Measurements from ENCODE around the gene SMARCA5. TPM values are rescaled to one million over a fixed set of nuclear protein-coding genes. Genes with fewer than 3 reads are reported as not detected.

The SMARCA5 gene
- total and polyA plus RNA-seq, 2 donors (not counting 1 experiment from before 2014, with no cell fraction given), result 6.7 to 53.1 TPM

- H3K4me3 ChIP-seq (ENCODE audit: control extremely low read depth in 1 of 5, extremely low read depth in 1 of 5, insufficient read depth in 1 of 5, low read depth in 2 of 5, low read length in 4 of 5), result peak overlapping the region; percentile 81 to 97 (median 93)
- peak overlapping the region; percentile 81 for H3K9ac ChIP-seq (ENCODE audit: low read length)
- H3K36me3 ChIP-seq (replicated peaks in 1 of 2; ENCODE audit: control extremely low read depth in 1 of 2, control insufficient read depth in 1 of 2, extremely low read depth in 1 of 2, insufficient read depth in 2 of 2, low read length in 1 of 2), result peaks cover 3 to 13% of the 10 kb centered on the region in 2 experiments
- under 1% methylated on average over 10 of the region's 13 CpGs for WGBS (ENCODE audit: insufficient coverage)
- peaks cover 41% of the 10 kb centered on the region for H4K20me1 ChIP-seq (ENCODE audit: control insufficient read depth, insufficient read depth, low read length, poor library complexity, severe bottlenecking)
- peaks cover 28 to 29% of the 10 kb centered on the region in 2 donors for H3K4me1 ChIP-seq (ENCODE audit: control insufficient read depth in 2 of 2, insufficient read depth in 2 of 2, low read length in 2 of 2)
- Mint-ChIP-seq H3K27ac (peak overlapping the region; percentile 100), H3K4me1 (peaks cover 43% of the 10 kb centered on the region), H3K27me3 (peaks cover 8% of the 10 kb centered on the region), H3K4me3 (peak overlapping the region; percentile 100), H3K9me3 (ENCODE audit: insufficient read depth) (no peaks in the 10 kb centered on the region)
- no peaks in the 10 kb centered on the region for H3K27me3 ChIP-seq (replicated peaks in 1 of 4; ENCODE audit: control extremely low read depth in 1 of 4, control insufficient read depth in 3 of 4, insufficient read depth in 4 of 4, low read length in 3 of 4)
- peak overlapping the region; percentile 94 to 99 for H3K27ac ChIP-seq (ENCODE audit: low read length in 2 of 2)
- peaks cover 54% of the 10 kb centered on the region for H3K79me2 ChIP-seq (ENCODE audit: control insufficient read depth, insufficient read depth, low read length)
- no peak for DNase-seq
- ChIA-PET CTCF (interaction anchor here (2.6 kb wide), 1 partner anchor 45 kb away, joined by 10 read pairs; no protein-coding TSS in a partner anchor), POLR2A (interaction anchor here (1.0 to 1.3 kb wide), 2 partner anchors 44 to 136 kb away, joined by 3 to 5 read pairs; no protein-coding TSS in a partner anchor)
- H2AFZ ChIP-seq (ENCODE audit: insufficient read depth, low read depth, low read length, poor library complexity, severe bottlenecking), result peak overlapping the region; percentile 79
- no peak for TF ChIP-seq EZH2 (IDR thresholded peaks at IDR 0.05; ENCODE audit: borderline replicate concordance, insufficient read depth, low read depth, low read length, poor library complexity, severe bottlenecking)
- TF ChIP-seq, protein P1, sequence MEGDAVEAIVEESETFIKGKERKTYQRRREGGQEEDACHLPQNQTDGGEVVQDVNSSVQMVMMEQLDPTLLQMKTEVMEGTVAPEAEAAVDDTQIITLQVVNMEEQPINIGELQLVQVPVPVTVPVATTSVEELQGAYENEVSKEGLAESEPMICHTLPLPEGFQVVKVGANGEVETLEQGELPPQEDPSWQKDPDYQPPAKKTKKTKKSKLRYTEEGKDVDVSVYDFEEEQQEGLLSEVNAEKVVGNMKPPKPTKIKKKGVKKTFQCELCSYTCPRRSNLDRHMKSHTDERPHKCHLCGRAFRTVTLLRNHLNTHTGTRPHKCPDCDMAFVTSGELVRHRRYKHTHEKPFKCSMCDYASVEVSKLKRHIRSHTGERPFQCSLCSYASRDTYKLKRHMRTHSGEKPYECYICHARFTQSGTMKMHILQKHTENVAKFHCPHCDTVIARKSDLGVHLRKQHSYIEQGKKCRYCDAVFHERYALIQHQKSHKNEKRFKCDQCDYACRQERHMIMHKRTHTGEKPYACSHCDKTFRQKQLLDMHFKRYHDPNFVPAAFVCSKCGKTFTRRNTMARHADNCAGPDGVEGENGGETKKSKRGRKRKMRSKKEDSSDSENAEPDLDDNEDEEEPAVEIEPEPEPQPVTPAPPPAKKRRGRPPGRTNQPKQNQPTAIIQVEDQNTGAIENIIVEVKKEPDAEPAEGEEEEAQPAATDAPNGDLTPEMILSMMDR (IDR thresholded peaks at IDR 0.05), result no peak
- no peaks in the 10 kb centered on the region for H3K9me3 ChIP-seq (ENCODE audit: control extremely low read depth in 1 of 3, control insufficient read depth in 2 of 3, insufficient read depth in 1 of 3, low read length in 2 of 3)
- intact Hi-C loops (cut with micrococcal nuclease), result loop anchor here (5.0 kb wide), 1 partner anchor 1583 kb away; the partner anchor contains the start of genes ABCE1 and ANAPC10
- H3K4me2 ChIP-seq (replicated peaks; ENCODE audit: low read depth, low read length, poor library complexity, severe bottlenecking), result peak overlapping the region; percentile 76
- ATAC-seq (ENCODE audit: low read depth), result no peak
These were observed 630 bp downstream of the SMARCA5 start for GRCh38 chr4:143514169-143514495.

DNA sequence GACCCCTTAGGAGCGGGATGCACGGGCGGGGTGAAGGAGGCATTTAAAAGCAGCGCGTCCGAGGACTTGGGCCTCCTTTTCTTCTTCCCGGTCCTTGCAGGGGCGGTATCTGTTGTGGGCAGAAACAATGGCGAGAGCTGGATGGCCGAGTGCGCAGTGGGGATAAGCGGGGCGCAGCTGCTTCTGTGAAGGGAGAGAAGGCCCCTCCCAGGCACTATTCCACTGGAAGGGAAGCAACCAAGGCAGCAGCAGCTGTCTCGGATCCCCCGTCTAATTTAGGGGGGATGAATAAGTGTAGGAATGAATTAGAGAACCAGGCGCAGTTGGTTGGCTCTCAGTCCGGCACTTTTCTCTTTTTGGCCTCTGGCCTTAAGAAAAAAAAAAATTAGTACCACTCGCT lies 995 bp downstream of the SMARCA5 start:
- peak overlapping the region; percentile 100 for H3K4me3 Mint-ChIP-seq
- no peaks in the 10 kb centered on the region for H3K9me3 ChIP-seq (ENCODE audit: control extremely low read depth in 1 of 3, control insufficient read depth in 2 of 3, insufficient read depth in 1 of 3, low read length in 2 of 3)
- peaks cover 45% of the 10 kb centered on the region for H4K20me1 ChIP-seq (ENCODE audit: control insufficient read depth, insufficient read depth, low read length, poor library complexity, severe bottlenecking)
- no peaks in the 10 kb centered on the region for H3K27me3 ChIP-seq (replicated peaks in 1 of 4; ENCODE audit: control extremely low read depth in 1 of 4, control insufficient read depth in 3 of 4, insufficient read depth in 4 of 4, low read length in 3 of 4)
- H3K4me2 ChIP-seq (replicated peaks; ENCODE audit: low read depth, low read length, poor library complexity, severe bottlenecking), result peak overlapping the region; percentile 76
- H3K36me3 ChIP-seq (replicated peaks in 1 of 2; ENCODE audit: control extremely low read depth in 1 of 2, control insufficient read depth in 1 of 2, extremely low read depth in 1 of 2, insufficient read depth in 2 of 2, low read length in 1 of 2), result peaks cover 3 to 16% of the 10 kb centered on the region in 2 experiments
- H3K79me2 ChIP-seq (ENCODE audit: control insufficient read depth, insufficient read depth, low read length), result peaks cover 58% of the 10 kb centered on the region
- H2AFZ ChIP-seq (ENCODE audit: insufficient read depth, low read depth, low read length, poor library complexity, severe bottlenecking), result peak overlapping the region; percentile 79
- no peaks in the 10 kb centered on the region for H3K9me3 Mint-ChIP-seq (ENCODE audit: insufficient read depth)
- peaks cover 28 to 29% of the 10 kb centered on the region in 2 donors for H3K4me1 ChIP-seq (ENCODE audit: control insufficient read depth in 2 of 2, insufficient read depth in 2 of 2, low read length in 2 of 2)
- peak overlapping the region; percentile 94 to 99 for H3K27ac ChIP-seq (ENCODE audit: low read length in 2 of 2)
- POLR2A ChIA-PET, result interaction anchor here (1.0 to 1.3 kb wide), 2 partner anchors 44 to 137 kb away, joined by 3 to 5 read pairs; no protein-coding TSS in a partner anchor
- WGBS (ENCODE audit: insufficient coverage), result 2% methylated on average over 13 of the region's 18 CpGs
- H3K4me1 Mint-ChIP-seq, result peaks cover 46% of the 10 kb centered on the region
- H3K4me3 ChIP-seq (ENCODE audit: control extremely low read depth in 1 of 5, extremely low read depth in 1 of 5, insufficient read depth in 1 of 5, low read depth in 2 of 5, low read length in 4 of 5), result peak overlapping the region; percentile 81 to 97 (median 93)
- CTCF ChIA-PET, result interaction anchor here (2.6 kb wide), 1 partner anchor 44 kb away, joined by 10 read pairs; no protein-coding TSS in a partner anchor
- ATAC-seq (ENCODE audit: low read depth) (no peak), DNase-seq (peak; percentile 26)
- TF ChIP-seq, protein P1 (IDR thresholded peaks at IDR 0.05), result no peak
- no peak for TF ChIP-seq EZH2 (IDR thresholded peaks at IDR 0.05; ENCODE audit: borderline replicate concordance, insufficient read depth, low read depth, low read length, poor library complexity, severe bottlenecking)
- peak overlapping the region; percentile 81 for H3K9ac ChIP-seq (ENCODE audit: low read length)
- H3K27ac Mint-ChIP-seq, result peak overlapping the region; percentile 100
- intact Hi-C loops (cut with micrococcal nuclease), result loop anchor here (5.0 kb wide), 1 partner anchor 1583 kb away; the partner anchor contains the start of genes ABCE1 and ANAPC10
- H3K27me3 Mint-ChIP-seq, result peaks cover 8% of the 10 kb centered on the region
